Naive B cell (primary cell): ENCODE data around the gene OPRM1. TPM values are rescaled to one million over a fixed set of nuclear protein-coding genes. Genes with fewer than 3 reads are reported as not detected.
A peak's percentile ranks its signal among the peaks of the same experiment; 100 is the strongest.

Source experiments
- ATAC-seq, 2 donors: fragments of 150-1000 bp; cut with Tn5 transposase; 2 replicates each; pipeline ENCODE4 v1.10.0; 2021; ENCODE audit warnings: low read depth in 2 of 2, mild to moderate bottlenecking in 2 of 2, moderate library complexity in 2 of 2
- DNase-seq: peaks from one replicate; pipeline ENCODE4 v3.0.0; 2022
- H3K27ac Mint-ChIP-seq, 6 donors: one replicate each; pipeline ENCODE4 v1.8.0; 2020 to 2022; ENCODE audit warnings: mild to moderate bottlenecking in 6 of 6, mixed read lengths in 6 of 6, moderate library complexity in 5 of 6, inconsistent platforms in 2 of 6
- H3K27me3 Mint-ChIP-seq, 3 donors: one replicate each; pipeline ENCODE4 v1.8.0; 2021 to 2022; ENCODE audit warnings: mixed read lengths in 3 of 3, mild to moderate bottlenecking in 1 of 3
- H3K36me3 Mint-ChIP-seq, 2 donors: one replicate each; pipeline ENCODE4 v1.8.0; 2020 to 2022; ENCODE audit warnings: mixed read lengths in 2 of 2, inconsistent platforms in 1 of 2, mild to moderate bottlenecking in 1 of 2
- H3K4me1 Mint-ChIP-seq, 3 donors: one replicate each; pipeline ENCODE4 v1.8.0; 2020 to 2022; ENCODE audit warnings: mixed read lengths in 3 of 3, inconsistent platforms in 1 of 3, mild to moderate bottlenecking in 1 of 3, moderate library complexity in 1 of 3
- H3K4me3 Mint-ChIP-seq, 8 donors: one replicate each; pipeline ENCODE4 v1.8.0; 2020 to 2022; ENCODE audit warnings: mild to moderate bottlenecking in 8 of 8, mixed read lengths in 8 of 8, moderate library complexity in 8 of 8, inconsistent platforms in 2 of 8
- H3K9me3 Mint-ChIP-seq, 7 donors: one replicate each; pipeline ENCODE4 v1.8.0; 2020 to 2022; ENCODE audit warnings: mixed read lengths in 7 of 7, mild to moderate bottlenecking in 5 of 7, inconsistent platforms in 2 of 7, moderate library complexity in 1 of 7
- polyA plus RNA-seq, 6 donors: library from polyadenylated mRNA; unstranded; fragments of 300-500 nt; fragmentation: Illumina TruSeq; gene quantifications; one replicate each; pipeline ENCODE4 v1.2.3, GENCODE V29; 2021; ENCODE audit warnings: low read depth in 6 of 6

OPRM1 gene
- polyA plus RNA-seq, 6 donors from 2014 or later = not detected

DNA sequence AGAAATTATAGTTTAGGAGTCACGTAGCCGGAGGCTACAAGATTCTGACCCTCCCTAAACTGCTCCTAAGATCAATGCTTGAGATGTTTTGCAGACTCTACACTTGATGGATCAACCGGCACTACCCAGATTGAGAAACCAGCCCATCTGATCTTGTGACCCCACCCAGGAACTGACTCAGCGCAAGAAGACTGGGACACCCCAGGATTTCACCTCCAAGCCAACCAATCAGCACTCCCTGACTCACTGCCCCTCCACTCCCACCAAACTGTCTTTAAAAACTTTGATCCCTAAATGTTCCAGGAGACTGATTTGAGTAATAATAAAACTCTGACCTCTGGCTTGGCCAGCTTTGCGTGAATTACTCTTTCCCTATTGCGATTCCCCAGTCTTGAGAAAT, 99.8 kb downstream of the OPRM1 start:
- Mint-ChIP-seq H3K27ac (no peak overlapping the region), H3K9me3 (no peaks in the 10 kb centered on the region), H3K27me3 (peaks cover 0 to 8% (median 0%) of the 10 kb centered on the region in 3 donors), H3K4me1 (no peaks in the 10 kb centered on the region), H3K4me3 (no peak overlapping the region), H3K36me3 (no peaks in the 10 kb centered on the region)
- DNase-seq (no peak), ATAC-seq (no peak)

- Mint-ChIP-seq H3K4me3 (no peak overlapping the region), H3K27me3 (peaks cover 0 to 8% (median 0%) of the 10 kb centered on the region in 3 donors), H3K36me3 (no peaks in the 10 kb centered on the region), H3K9me3 (no peaks in the 10 kb centered on the region), H3K4me1 (no peaks in the 10 kb centered on the region), H3K27ac (peak overlapping the region in 1 of 6 donors; percentile 34)
- no peak for DNase-seq
- no peak for ATAC-seq
Measured at GRCh38 chr6:154139892-154140291, 100.9 kb downstream of the OPRM1 start.

- ATAC-seq = no peak
- Mint-ChIP-seq H3K4me1 (no peaks in the 10 kb centered on the region), H3K27ac (no peak overlapping the region), H3K9me3 (no peaks in the 10 kb centered on the region), H3K4me3 (no peak overlapping the region), H3K27me3 (peaks cover 0 to 8% (median 4%) of the 10 kb centered on the region in 3 donors), H3K36me3 (no peaks in the 10 kb centered on the region)
- DNase-seq = no peak
Measured at GRCh38 chr6:154140743-154141142, 101.7 kb downstream of the OPRM1 start.

- Mint-ChIP-seq H3K36me3 (no peaks in the 10 kb centered on the region), H3K27ac (no peak overlapping the region), H3K27me3 (peaks cover 4 to 8% (median 8%) of the 10 kb centered on the region in 3 donors), H3K4me1 (no peaks in the 10 kb centered on the region), H3K4me3 (no peak overlapping the region), H3K9me3 (no peaks in the 10 kb centered on the region)
- DNase-seq (no peak), ATAC-seq (no peak)
Measured at GRCh38 chr6:154143753-154144152, 104.7 kb downstream of the OPRM1 start.

- Mint-ChIP-seq H3K27ac (peak overlapping the region in 1 of 6 donors; percentile 49), H3K4me3 (no peak overlapping the region), H3K27me3 (peaks cover 0 to 15% (median 5%) of the 10 kb centered on the region in 3 donors), H3K4me1 (peaks cover 17 to 29% (median 18%) of the 10 kb centered on the region in 3 donors), H3K36me3 (no peaks in the 10 kb centered on the region), H3K9me3 (no peaks in the 10 kb centered on the region)
- DNase-seq = peak; percentile 37
- no peak for ATAC-seq
Measured at GRCh38 chr6:154154389-154154967, 115.4 kb downstream of the OPRM1 start.

DNA sequence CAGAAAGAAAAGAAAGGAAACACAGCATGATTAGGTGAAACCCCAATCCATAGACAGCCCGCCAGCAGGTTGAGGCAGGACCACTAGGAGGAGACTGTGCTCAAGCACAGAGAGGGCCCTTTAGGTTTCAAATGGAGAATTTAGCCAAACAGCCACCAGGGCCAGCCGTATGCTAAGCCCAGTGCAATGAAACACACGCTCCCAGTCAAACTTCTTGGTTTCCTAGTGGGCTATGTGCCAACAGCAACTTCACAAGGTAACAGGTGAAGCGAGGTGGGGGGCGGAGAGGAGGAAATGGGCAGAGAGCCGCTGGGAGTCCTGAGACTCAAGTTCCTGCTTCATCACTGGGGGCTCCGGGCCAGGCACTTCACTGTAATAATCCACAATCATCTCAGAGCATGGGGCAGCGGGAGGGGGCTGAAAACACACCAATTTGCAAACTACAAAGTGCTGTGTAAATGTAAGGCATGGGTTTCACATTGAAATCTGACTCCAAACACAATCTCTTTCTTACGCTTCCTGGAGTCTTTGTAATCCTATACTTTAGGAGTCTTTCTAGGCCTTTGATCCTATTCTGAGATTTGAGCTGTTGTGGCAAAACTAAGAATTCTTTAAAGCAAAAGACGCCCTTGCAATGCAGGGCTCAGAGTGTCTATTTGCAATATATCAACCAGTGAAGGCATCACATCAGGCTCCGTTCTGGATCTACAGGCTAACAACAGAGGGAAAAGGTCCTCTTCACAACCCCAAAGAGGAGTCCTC, 117.3 kb downstream of the OPRM1 start:
- peak; percentile 69 to 85 for ATAC-seq
- H3K9me3 Mint-ChIP-seq = no peaks in the 10 kb centered on the region
- H3K4me1 Mint-ChIP-seq = peaks cover 17 to 29% (median 18%) of the 10 kb centered on the region in 3 donors
- peak; percentile 7 for DNase-seq
- peak overlapping the region in 7 of 8 donors; percentile 45 to 80 (median 69) for H3K4me3 Mint-ChIP-seq
- no peaks in the 10 kb centered on the region for H3K36me3 Mint-ChIP-seq
- H3K27ac Mint-ChIP-seq = peak overlapping the region in 5 of 6 donors; percentile 16 to 73 (median 32)
- no peaks in the 10 kb centered on the region for H3K27me3 Mint-ChIP-seq

DNA sequence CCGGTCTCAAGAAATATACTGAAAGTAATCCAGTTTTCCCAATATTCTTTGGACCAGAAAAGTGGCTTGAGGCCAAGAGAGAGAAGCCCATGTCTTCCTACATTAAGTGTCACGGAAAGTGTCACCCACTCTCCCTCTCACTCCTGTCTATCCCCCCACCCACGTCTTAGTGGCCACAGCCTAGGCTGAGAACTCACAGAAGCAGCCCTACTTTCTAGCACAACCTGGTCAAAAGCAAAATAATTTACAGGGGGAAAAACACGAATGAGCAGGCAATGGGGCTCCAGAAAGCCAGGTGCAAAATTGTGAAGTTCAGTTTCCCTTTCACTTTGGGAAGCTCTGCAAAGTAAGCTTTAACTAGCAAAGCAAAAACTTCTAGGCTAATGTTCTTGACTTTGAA, 118.0 kb downstream of the OPRM1 start:
- ATAC-seq = peak in 1 of 2 donors; percentile 39
- Mint-ChIP-seq H3K27ac (peak overlapping the region in 4 of 6 donors; percentile 16 to 78 (median 68)), H3K27me3 (no peaks in the 10 kb centered on the region), H3K9me3 (no peaks in the 10 kb centered on the region), H3K36me3 (no peaks in the 10 kb centered on the region), H3K4me1 (peaks cover 17 to 29% (median 18%) of the 10 kb centered on the region in 3 donors), H3K4me3 (peak overlapping the region in 7 of 8 donors; percentile 25 to 80 (median 69))
- DNase-seq = no peak

DNA sequence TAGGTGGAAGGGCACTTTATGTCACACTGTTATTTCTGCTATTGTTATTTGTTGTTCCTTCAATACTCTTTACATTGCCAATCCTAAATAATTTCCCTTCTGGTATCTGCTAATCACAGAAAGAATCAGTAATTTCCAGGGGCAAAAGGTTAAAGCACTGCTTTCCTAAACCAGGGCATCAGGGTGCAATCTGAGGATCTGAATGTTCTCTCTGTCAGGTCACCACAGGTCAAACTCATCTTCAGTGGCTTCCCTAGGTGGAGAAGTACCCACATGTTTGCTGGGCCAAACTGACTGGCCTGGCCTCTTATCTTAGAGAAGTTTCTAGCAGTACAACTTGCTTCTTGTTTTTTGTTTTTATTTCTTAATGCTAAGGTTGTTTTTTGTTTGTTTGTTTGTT, 118.7 kb downstream of the OPRM1 start:
- no peaks in the 10 kb centered on the region for H3K36me3 Mint-ChIP-seq
- H3K4me3 Mint-ChIP-seq = peak overlapping the region in 3 of 8 donors; percentile 53 to 71 (median 69)
- no peak for ATAC-seq
- H3K27me3 Mint-ChIP-seq = no peaks in the 10 kb centered on the region
- DNase-seq = no peak
- peak overlapping the region in 2 of 6 donors; percentile 22 to 69 for H3K27ac Mint-ChIP-seq
- H3K9me3 Mint-ChIP-seq = no peaks in the 10 kb centered on the region
- H3K4me1 Mint-ChIP-seq = peaks cover 17 to 29% (median 18%) of the 10 kb centered on the region in 3 donors

DNA sequence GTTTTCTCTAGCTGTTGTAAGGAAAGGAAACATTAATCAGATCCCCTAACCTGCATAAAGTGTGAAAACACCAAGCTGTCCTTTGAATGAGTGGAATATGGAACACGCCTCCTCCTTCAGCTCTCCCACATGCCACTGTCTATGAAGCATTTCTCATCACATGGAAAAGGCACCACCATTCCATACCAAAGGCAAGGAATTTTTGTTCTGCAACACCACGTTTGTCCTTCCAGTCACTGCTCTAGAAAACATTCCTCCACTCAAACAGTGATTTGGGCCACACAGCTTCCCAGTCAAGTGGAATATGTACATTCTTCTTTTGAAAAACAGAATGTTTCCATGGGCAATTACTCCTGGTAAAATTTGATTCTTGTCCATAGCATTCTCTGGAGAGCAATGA, 120.1 kb downstream of the OPRM1 start:
- no peaks in the 10 kb centered on the region for H3K27me3 Mint-ChIP-seq
- no peak overlapping the region for H3K4me3 Mint-ChIP-seq
- no peak for ATAC-seq
- H3K27ac Mint-ChIP-seq = peak overlapping the region in 1 of 6 donors; percentile 4
- no peaks in the 10 kb centered on the region for H3K36me3 Mint-ChIP-seq
- H3K9me3 Mint-ChIP-seq = no peaks in the 10 kb centered on the region
- DNase-seq = no peak
- H3K4me1 Mint-ChIP-seq = peaks cover 17 to 29% (median 18%) of the 10 kb centered on the region in 3 donors

DNA sequence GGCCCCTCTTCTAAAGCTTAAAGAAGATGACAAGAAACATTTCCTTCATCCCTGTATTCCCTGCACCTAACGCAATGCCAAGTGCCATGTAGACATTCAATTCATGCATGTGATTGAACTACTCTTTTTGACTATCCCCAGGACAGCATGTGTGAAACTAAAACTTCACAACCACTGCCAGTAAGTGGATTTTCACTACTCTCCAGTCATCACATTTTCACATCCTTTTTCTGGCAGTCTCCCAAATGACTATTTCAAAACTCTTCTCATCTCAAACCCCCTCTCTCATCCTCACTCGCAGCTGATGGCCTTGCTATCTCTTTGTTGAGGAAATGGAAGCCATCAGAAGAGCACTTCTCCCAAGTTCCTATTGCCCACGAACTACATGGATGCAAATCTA, 122.6 kb downstream of the OPRM1 start:
- peaks cover 6 to 14% (median 8%) of the 10 kb centered on the region in 3 donors for H3K4me1 Mint-ChIP-seq
- H3K9me3 Mint-ChIP-seq = peaks cover 0 to 4% (median 0%) of the 10 kb centered on the region in 7 donors
- no peak overlapping the region for H3K4me3 Mint-ChIP-seq
- no peak overlapping the region for H3K27ac Mint-ChIP-seq
- DNase-seq = no peak
- ATAC-seq = no peak
- H3K36me3 Mint-ChIP-seq = no peaks in the 10 kb centered on the region
- H3K27me3 Mint-ChIP-seq = no peaks in the 10 kb centered on the region

GRCh38 chr6:154164397-154164796, 125.4 kb downstream of the OPRM1 start:
- no peaks in the 10 kb centered on the region for H3K27me3 Mint-ChIP-seq
- DNase-seq (no peak), ATAC-seq (no peak)
- no peaks in the 10 kb centered on the region for H3K36me3 Mint-ChIP-seq
- no peak overlapping the region for H3K27ac Mint-ChIP-seq
- no peaks in the 10 kb centered on the region for H3K4me1 Mint-ChIP-seq
- no peak overlapping the region for H3K4me3 Mint-ChIP-seq
- H3K9me3 Mint-ChIP-seq = peaks cover 0 to 4% (median 0%) of the 10 kb centered on the region in 7 donors

DNA sequence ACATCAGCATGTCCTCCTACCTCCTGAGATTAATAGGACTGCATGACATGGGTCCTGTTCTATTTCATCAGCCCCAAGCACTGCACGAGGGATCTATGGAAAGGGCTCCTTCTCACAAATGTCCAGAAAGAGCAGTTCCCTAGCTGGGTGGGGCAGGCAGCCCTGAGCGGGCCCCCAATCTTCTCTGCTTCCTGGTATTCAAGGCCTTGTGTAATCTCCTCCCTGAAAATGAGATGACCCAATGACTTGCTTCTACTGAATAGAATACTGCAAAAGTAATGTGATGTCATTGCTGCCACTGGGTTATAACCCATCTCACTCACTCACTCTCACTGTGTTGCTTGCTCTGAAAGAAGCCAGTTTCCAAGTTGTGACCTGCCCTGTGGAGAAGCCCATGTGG, 126.4 kb downstream of the OPRM1 start:
- H3K27ac Mint-ChIP-seq = no peak overlapping the region
- no peaks in the 10 kb centered on the region for H3K36me3 Mint-ChIP-seq
- H3K27me3 Mint-ChIP-seq = no peaks in the 10 kb centered on the region
- ATAC-seq (no peak), DNase-seq (no peak)
- H3K4me3 Mint-ChIP-seq = no peak overlapping the region
- no peaks in the 10 kb centered on the region for H3K4me1 Mint-ChIP-seq
- H3K9me3 Mint-ChIP-seq = peaks cover 0 to 4% (median 0%) of the 10 kb centered on the region in 7 donors

- Mint-ChIP-seq H3K9me3 (peaks cover 0 to 4% (median 0%) of the 10 kb centered on the region in 7 donors), H3K4me3 (peak overlapping the region in 1 of 8 donors; percentile 4), H3K36me3 (no peaks in the 10 kb centered on the region), H3K27ac (peak overlapping the region in 1 of 6 donors; percentile 5), H3K27me3 (no peaks in the 10 kb centered on the region), H3K4me1 (no peaks in the 10 kb centered on the region)
- DNase-seq (no peak), ATAC-seq (no peak)
Measured at GRCh38 chr6:154166140-154166539, 127.1 kb downstream of the OPRM1 start.

GRCh38 chr6:154167126-154167525, 128.1 kb downstream of the OPRM1 start:
- no peak for ATAC-seq
- H3K4me3 Mint-ChIP-seq = no peak overlapping the region
- H3K27ac Mint-ChIP-seq = no peak overlapping the region

More at GRCh38 chr6:154167126-154167525, 128.1 kb downstream of the OPRM1 start:
- no peaks in the 10 kb centered on the region for H3K36me3 Mint-ChIP-seq
- peaks cover 0 to 4% (median 0%) of the 10 kb centered on the region in 7 donors for H3K9me3 Mint-ChIP-seq
- no peaks in the 10 kb centered on the region for H3K4me1 Mint-ChIP-seq
- no peak for DNase-seq
- H3K27me3 Mint-ChIP-seq = no peaks in the 10 kb centered on the region
